Measurements from ENCODE around the gene TFAM. TPM values are rescaled to one million over a fixed set of nuclear protein-coding genes. Genes with fewer than 3 reads are reported as not detected.
A peak's percentile ranks its signal among the peaks of the same experiment; 100 is the strongest.
"Not testable (repeated sequence)": the region's sequence is repeated elsewhere in the genome, so short reads cannot be mapped to it uniquely, and the experiment has no call there.

The TFAM gene
- polyA plus RNA-seq, 5 donors = 45.4 to 72.9 (median 66.0) TPM

DNA sequence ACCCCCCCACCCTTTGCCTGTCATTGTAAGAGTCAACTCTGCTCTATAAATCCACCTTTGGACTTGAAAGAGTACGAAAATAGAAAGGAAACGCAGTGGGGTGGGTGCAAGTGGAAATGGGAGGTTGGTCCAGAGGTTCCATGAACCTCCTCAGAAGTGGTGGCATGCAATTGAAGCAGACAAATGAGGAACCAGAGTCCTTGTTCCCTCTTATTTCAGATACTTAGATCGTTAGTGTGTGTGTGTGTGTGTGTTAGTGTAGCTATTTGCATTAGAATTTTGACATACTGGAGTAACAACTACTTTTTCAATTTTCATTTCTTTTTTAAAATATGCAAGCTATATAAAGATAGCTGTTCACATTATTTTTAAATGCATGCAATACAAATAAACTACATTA is 18.1 kb upstream of the TFAM start:
- no peak for DNase-seq

DNA sequence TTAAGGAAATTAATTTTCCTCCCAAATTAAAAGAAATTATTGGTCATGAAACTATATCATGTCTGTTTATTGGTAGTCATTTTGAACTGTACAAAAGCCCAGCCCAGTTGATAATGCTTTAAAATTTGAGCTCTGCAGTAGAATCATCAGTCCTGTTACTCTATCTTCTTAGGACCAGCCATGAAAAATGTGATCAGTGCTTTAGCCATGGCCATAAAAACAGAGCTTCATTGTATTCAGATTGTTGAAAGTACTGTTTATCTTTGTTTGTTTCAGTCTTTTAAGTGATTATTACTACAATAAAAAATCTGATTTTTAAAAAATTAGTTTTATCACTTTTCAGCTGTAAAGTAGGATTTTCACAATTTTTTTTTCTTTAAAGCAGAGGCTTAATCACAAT is 13.7 kb upstream of the TFAM start:
- DNase-seq = no peak

DNA sequence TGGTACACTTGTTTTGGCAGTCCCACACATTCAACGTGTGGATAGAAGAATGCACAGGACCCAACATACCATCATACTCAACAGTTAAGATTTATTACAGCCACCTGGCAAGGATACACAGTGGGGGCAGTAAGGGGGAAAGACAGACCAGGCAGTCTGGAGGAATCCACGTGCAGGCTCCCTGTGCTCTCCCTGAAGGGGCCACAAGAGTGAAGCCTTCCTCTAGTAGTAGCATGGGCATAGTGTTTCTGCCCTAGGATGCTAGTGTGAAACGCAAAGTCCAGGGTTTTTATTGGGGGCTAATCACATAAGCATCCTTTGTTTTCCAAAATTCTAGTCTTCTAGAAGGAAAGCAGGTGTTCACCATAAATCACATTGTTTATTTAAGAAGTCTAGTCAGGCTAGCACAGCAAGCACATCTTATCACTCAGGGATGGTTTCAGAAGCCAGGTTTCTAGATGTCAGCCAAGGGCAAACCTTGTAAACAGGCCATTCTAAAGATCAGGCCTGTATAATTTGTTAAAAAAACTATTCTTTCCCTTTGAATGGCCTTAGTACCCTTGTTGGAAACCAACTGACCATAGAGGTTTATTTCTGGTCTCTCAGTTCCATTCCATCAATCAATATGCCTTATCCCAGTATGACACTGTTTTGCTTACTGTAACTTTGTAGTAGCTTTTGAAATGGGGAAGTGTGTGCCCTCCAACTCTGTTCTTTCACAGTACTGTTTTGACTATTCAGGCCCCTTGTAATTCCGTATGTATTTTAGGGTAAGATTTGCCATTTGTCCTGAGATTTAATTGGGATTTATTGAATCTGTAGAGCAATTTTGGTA is 12.4 kb upstream of the TFAM start:
- no peak for DNase-seq

DNA sequence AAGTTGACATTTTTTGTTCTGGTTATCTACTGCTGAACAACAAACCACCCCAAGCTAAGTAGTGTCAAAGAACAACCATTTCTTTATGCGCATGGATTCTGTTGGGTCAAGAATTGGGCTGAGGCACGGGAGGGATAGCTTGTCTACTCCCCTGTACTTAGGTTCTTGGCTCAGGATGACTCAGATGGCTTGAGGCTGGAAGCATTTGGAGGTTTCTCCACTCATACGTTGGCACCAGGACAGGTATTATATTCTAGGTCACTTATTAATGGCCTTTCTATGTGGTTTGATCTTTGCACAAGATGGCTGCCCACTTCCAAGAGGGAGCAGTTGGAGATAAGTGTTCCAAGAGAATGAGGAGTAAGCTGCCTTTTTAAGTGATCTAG is 11.8 kb upstream of the TFAM start:
- DNase-seq = no peak

DNA sequence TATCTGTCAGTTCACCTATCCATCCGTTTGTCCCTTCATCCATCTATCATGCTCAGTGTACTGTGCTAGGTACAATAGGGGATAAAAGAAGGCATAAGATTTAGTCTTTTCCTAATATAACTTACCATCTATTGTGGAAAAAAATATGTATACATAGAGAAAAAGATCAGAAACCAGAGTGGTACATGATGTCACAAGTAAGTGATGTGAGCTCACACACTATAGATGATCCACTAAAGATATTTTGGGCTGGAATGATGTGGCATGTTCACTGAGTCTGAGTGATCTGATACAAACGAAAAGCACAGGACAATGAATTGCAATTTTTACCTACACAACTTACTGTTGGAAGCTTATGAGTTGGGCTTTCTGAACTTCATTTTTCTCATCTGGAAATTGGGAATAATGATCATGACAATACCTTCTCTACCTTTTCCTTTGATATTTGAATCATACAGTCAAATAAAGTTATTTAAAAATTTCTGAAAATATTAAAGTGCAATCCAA is 2.7 kb upstream of the TFAM start:
- no peak for DNase-seq

DNA sequence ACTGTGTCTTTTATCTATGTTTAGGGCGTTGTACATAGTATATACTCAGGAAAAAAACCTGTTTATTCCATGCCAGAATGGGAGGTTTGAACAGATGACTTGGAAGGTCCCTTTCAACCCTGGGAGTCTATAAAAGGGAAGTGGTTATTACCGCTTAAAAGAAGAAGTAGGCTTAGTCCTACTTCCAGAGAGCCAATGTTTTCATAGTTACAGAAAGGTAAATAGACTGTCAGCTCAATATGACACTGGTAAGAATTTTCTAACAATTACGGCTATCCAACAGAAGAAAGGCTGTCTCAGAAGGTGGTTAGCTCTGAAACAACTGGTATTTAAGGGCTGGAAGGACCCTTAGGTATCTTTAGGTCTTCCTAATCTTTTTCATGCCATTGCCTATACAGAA is 1.1 kb upstream of the TFAM start:
- no peak for DNase-seq

DNA sequence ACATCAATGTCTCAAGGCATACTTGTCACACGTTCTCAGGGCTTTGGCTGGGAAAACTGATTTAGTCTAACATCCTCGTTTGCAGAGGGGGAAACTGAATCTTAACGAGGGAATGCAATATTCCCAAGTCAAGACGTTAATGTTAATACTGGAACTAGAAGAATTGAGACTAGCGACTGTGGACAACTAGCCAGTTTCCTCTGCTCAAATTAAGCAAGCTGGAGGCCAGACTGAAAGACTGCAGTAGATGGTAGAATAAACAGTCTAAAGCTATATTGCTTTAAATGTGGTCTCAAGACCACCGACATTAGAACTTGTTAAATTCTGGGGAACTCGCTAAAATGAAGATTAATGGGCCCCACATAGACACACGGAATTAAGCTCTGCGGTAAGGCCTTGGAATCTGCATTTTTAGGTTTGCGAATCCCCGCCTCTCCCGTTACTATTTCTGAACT is 639 bp upstream of the TFAM start:
- no peak for DNase-seq

DNA sequence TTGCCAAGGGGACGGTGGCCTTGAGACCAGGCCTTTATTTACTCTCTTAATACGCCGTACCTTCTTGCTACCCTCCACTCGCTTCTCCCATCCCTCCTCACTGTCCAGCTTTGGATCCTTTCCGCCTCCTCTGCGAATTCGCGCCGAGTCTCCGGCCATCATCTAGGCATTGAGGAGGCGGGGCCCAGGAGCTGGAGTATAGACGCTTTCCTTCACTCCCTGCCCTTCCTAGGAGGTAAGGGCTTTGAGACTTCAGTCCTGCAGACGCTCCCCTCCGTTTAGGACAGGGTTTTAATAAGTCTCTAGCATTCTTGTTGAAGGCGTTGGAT is 538 bp downstream of the TFAM start:
- peak in 1 of 2 donors; percentile 15 for DNase-seq

DNA sequence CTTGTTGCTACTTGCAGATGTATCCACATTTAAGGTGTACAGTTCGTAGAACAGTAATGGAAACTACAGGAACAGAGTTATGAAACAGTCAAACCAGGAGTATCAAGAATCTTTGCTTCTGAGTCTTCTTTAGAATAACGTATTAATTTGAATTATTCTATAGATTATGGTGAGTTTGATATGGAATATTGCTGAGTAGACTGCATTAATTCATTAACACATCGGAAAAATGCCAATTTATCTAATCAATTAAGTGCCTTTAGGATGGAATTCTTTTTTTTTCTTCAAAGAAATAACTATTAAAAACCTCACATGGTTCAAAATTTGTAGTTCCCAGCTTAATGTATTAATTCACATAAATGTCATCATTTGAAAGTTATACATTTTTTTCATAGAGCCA is 3.8 kb downstream of the TFAM start:
- DNase-seq = no peak

DNA sequence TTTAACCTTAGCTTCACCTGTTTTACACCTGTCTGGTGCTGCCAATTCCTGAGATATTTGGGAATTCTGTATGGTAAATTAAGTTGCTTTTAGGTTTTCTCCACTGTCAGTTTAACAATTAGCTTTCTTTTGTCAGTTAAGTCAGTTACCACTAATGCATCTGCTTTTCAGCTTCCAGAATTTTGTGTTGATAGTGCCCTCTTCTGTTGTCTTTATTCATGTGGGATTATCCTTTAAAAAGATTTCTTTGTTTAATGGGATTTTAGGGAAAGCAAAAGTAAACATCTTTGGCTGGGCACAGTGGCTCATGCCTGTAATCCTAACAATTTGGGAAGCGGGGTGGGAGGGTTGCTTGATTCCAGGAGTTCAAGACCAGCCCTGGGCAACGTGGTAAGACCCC is 8.1 kb downstream of the TFAM start:
- DNase-seq = no peak

DNA sequence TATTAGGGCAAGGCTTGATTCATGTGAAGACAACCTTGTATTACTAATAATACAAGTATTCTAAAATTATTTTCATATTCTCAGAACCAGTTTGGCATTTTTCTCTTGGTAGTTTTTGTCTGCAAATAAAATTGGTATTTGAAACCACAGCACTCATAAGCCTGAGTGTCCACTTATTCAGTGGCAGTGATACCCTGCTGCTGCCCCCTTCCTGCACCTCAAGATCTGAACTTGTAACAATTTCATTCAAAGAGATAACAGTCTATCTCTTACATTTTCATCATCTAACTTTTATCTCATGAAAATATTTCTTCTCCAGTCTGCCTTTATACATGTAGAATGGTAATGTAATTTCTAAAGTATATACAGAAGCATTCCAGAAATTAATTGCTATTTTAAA is 9.3 kb downstream of the TFAM start:
- DNase-seq = no peak

DNA sequence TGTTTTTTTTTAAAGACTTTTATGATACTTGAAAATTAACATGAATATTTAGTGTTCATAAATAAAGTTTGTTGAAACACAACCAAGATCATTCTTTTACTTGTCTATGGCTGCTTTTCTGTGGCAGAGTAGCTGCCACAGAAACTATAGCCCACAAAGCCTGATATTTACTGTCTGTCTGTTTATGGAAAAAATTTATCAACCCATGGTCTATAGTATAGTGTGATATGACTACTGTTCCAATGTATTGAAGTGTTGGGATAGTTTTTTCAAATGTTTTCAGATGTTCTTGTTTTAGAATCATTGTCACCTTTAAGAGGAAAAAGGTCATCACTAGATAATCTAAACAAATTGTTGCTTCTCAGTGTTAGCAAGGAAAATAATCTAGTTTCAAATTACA is 10.8 kb downstream of the TFAM start:
- DNase-seq = no peak

DNA sequence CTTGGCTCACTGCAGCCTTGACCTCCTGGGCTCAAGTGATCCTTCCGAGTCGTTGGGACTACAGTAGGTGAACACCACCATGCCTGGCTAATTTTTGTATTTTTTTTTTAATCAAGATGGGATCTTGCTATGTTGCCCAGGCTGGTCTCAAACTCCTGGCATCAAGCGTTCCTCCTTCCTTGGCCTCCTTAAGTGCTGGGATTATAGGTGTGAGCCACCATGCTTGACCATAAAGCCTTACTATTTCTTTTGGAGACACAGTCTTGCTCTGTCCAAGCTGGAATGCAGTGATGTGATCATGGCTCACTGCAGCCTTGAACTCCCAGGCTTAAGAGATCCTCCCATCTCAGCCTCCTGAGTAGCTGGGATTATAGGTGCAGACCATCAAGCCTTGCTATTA is 12.6 kb downstream of the TFAM start:
- DNase-seq = no peak

DNA sequence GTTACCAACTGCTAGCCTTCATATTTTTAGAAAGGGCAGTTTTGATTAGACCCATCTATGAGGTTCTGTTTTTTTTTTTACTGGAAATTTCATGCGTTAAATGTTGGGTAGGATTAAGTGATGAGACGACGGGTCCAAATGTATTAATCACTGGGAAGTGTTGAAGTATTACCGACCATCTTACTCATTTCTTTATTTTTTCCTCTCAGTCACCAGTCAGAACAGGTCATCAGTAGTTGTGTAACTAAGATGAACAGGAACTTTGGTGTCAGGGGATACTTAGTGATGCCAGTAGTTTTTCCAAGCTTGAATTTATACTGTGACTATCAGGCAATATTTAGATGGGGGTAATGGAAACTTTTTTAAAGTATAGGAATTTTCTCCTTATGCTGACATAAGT is 14.2 kb downstream of the TFAM start:
- DNase-seq = no peak

DNA sequence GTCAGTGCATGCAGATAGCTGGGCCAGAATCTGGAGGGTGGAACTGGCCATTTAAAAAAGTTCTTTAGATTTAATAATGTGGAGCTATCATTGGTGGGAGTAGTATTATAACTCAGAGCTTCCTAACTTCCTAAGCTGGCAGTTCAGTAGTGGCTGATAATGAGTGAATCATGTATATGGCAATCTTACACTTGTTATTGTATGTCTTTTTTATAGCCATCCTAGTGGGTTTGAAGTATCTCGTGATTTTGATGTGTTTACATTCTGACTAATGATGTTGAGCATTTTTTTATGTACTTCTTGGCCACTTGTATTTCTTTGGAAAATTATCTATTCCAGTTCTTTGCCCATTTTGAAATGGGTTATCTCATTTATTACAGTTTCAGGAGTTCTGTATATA is 15.4 kb downstream of the TFAM start:
- DNase-seq = no peak

DNA sequence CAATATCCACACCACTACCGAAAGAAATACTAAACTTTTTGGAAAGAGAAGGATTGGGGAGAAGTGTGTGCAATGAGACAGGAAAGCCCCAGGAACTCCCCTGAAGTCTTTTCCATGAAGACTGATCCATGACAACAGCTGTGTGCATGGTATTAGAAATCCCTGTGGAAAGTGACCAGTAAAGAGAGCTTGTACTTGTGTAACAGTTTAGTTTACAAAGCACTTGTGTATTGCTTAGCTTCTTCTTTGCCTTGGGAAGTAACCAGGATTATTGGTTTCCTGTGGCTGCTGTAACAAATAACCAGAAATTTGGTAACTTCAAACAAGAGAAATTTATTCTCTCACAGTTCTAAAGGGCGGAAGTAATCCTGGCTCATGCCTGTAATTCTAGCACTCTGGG is 18.8 kb downstream of the TFAM start:
- no peak for DNase-seq

DNA sequence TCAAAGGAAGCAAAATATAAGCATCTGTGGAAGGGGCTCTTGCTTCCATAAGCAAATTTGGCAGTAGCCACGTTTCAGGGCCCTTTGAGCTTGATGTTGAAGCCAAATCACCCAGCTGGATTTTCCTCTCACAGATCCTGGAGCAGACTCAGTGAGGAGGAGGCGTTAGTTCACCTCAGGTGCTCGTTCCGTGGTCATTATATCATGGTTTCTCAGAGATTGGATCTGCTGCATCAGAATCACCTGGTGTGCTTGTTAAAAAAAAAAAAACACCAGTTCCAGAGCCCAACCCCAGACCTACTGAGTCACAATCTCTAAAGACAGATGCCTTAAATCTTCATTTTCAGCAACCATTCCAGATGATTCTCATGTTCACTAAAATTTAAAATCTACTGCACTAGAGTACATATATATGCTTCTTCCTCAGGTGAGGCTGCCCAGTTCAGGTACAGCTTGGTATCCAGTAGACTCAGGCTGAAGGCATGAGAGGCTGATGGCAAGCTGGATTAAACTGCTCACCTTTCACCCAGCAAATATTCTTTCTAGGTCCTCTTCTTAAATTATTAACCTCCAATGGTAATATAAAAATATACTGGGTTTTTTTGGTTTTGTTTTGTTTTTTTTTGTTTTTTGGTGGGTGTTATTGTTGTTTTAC is 24.9 kb downstream of the TFAM start:
- DNase-seq = no peak

DNA sequence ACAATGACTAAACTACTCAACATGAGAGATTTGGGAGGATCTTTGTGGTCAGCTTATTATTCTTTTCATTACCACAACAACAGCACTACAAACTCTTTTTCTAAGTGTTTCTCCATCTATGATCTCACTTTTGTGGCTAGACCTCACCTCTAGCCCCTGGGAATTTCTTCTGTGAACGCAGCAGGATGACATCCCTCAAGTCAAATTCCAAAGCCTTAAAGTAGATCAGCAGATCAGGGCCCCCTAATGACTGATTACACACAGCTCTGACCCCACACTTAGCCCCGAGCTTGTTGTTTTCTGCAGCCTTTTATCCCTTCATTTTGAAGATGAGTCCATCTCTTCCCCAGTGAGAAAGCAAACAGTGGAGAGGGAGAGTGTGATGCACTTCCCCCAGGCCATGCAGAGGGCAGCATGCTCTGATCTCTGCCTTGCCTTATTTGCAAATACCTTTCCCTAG is 27.3 kb downstream of the TFAM start:
- no peak for DNase-seq

DNA sequence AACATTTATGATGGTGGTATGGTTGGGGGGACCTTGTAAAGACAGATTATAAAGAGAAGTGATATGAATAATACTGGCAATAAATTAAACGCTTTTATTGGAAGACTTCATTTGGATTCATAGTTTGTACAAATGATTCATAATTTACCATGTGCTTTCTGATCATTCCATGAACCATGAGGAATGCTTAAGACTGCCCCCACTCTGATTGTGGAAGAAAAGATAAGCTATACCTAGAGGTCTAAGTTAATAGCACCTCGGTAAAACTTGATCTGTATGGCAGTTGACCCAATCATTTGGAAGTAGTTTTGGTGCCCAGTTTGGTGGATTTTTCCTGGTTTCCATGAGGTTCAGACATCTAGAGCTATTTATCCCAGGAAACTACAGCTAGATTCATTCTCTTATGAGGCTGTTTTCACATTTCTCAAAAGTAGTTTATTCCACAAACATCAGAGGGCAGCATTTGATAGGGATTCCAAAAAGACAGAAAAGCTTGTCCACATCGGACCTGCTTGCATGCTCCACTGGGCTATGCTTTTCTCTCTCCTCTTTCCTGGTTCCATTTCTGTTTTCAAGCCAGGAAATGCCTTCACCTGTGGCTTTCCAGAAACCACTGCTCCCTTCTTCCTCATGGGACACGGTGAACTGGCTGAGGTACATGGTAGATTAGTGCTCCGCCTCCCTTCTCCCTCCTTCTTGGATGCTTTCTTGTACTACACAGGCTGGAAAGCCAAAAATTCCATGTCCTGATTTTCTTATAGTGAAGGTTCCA is 29.2 kb downstream of the TFAM start:
- peak; percentile 53 to 60 for DNase-seq

DNA sequence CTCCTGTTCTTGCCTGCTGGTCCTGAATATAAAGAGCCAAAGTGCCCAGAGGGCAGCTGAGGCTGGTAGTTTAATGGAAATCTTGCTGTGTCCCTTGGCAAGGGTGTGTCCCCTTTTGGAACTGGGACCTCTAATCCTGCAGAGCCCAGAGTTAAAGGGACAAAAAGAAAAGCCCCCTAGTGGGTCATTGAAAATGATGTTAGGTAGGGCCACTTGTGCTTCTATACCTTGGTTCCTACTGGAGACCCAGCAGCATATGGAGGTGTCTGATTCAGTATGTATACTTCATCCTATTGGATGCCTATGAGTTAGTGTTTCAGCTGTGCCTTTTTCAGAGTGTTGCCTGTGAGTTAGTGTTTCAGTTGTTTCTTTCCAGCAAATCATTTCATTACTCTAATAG is 30.5 kb downstream of the TFAM start:
- DNase-seq = no peak

DNA sequence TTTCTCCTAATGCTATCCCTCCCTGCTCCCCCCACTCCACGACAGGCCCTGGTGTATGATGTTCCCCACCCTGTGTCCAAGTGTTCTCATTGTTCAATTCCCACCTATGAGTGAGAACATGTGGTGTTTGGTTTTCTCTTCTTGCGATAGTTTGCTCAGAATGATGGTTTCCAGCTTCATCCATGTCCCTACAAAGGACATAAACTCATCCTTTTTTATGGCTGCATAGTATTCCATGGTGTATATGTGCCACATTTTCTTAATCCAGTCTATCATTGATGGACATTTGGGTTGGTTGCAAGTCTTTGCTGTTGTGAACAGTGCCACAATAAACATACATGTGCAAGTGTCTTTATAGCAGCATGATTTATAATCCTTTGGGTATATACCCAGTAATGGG is 32.7 kb downstream of the TFAM start:
- not testable (repeated sequence) for DNase-seq

DNA sequence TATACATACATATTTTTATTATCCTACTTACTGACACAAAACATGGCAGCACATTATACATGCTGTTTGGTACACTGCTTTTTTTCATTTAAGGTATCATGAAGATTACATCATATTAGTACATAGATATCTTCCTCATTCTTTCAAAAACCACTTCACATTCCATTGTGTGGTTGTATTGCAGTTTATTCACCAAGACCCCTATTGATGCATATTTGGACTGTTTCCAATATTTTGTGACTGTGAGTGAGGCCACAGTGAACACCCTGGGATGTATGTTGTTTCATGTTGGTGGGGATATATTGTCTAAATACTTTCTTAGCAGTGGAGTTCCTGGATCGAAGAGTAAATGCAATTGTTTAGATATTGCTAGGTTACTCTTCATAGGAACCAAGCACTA is 39.0 kb downstream of the TFAM start:
- DNase-seq = no peak

DNA sequence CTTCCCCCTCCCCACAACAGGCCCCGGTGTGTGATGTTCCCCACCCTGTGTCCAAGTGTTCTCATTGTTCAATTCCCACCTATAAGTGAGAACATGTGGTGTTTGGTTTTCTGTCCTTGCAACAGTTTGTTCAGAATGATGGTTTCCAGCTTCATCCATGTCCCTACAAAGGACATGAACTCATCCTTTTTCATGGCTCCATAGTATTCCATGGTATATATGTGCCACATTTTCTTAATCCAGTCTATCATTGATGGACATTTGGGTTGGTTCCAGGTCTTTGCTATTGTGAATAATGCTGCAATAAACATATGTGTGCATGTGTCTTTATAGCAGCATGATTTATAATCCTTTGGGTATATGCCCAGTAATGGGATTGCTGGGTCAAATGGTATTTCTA is 43.2 kb downstream of the TFAM start:
- DNase-seq = not testable (repeated sequence)
